H9 (cell line): ENCODE measurements around the gene CCDC137. TPM values are rescaled to one million over a fixed set of nuclear protein-coding genes. Genes with fewer than 3 reads are reported as not detected.
A peak's percentile ranks its signal among the peaks of the same experiment; 100 is the strongest.

Experiments used
- DNase-seq: peaks from one replicate; pipeline ENCODE4 v3.0.0-alpha.2; 2017
- H2AFZ ChIP-seq: one replicate; pipeline ENCODE4 v1.6.1; 2013; ENCODE audit warnings: mild to moderate bottlenecking, low read length, control low read depth, moderate library complexity
- H2AK5ac ChIP-seq: 2 replicates; pipeline ENCODE4 v1.6.1; 2013; ENCODE audit warnings: low read length, control low read depth, mixed read lengths; ENCODE audit not compliant: insufficient read length
- H2BK120ac ChIP-seq: one replicate; pipeline ENCODE4 v1.6.1; 2013; ENCODE audit warnings: low read depth, mild to moderate bottlenecking, low read length, control low read depth, inconsistent platforms; ENCODE audit not compliant: poor library complexity, severe bottlenecking
- H2BK12ac ChIP-seq: 2 replicates; pipeline ENCODE4 v1.6.1; 2013; ENCODE audit warnings: low read length, control low read depth, mixed read lengths, low read depth; ENCODE audit not compliant: insufficient read length
- H2BK15ac ChIP-seq: 2 replicates; pipeline ENCODE4 v1.6.1; 2013; ENCODE audit warnings: low read depth, low read length, control low read depth
- H2BK20ac ChIP-seq: one replicate; pipeline ENCODE4 v1.6.1; 2013; ENCODE audit warnings: low read depth, mild to moderate bottlenecking, low read length, control low read depth, inconsistent platforms; ENCODE audit not compliant: poor library complexity, severe bottlenecking
- H2BK5ac ChIP-seq: 2 replicates; pipeline ENCODE4 v1.6.1; 2013; ENCODE audit warnings: low read length, control low read depth, mixed read lengths; ENCODE audit not compliant: insufficient read length
- H3K14ac ChIP-seq: 2 replicates; pipeline ENCODE4 v1.6.1; 2013; ENCODE audit warnings: low read length, control low read depth; ENCODE audit not compliant: insufficient read depth
- H3K18ac ChIP-seq: 2 replicates; pipeline ENCODE4 v1.6.1; 2013; ENCODE audit warnings: low read depth, mild to moderate bottlenecking, mixed read lengths, low read length, control low read depth; ENCODE audit not compliant: insufficient read length
- H3K23ac ChIP-seq: 2 replicates; pipeline ENCODE4 v1.6.1; 2013; ENCODE audit warnings: low read length, control low read depth, mixed read lengths, low read depth; ENCODE audit not compliant: insufficient read length
- H3K23me2 ChIP-seq: 2 replicates; pipeline ENCODE4 v1.6.1; 2013; ENCODE audit warnings: low read depth, mild to moderate bottlenecking, mixed read lengths, low read length, control low read depth; ENCODE audit not compliant: insufficient read length, poor library complexity, severe bottlenecking
- H3K27ac ChIP-seq: 2 replicates; pipeline ENCODE4 v1.5.1; 2013; ENCODE audit warnings: low read length, control low read depth, mixed read lengths, low read depth; ENCODE audit not compliant: insufficient read length
- H3K27me3 ChIP-seq: 2 replicates; pipeline ENCODE4 v1.6.1; 2013; ENCODE audit warnings: low read length, control low read depth, inconsistent platforms; ENCODE audit not compliant: insufficient read depth
- H3K4ac ChIP-seq: 2 replicates; pipeline ENCODE4 v1.6.1; 2013; ENCODE audit warnings: low read depth, mild to moderate bottlenecking, control low read depth, inconsistent platforms, low read length, moderate library complexity
- H3K4me1 ChIP-seq: 2 replicates; pipeline ENCODE4 v1.6.1; 2013; ENCODE audit warnings: low read length, control low read depth, inconsistent platforms; ENCODE audit not compliant: insufficient read depth
- H3K4me2 ChIP-seq: 2 replicates; pipeline ENCODE4 v1.6.1; 2013; ENCODE audit warnings: low read length, control low read depth, mixed read lengths; ENCODE audit not compliant: insufficient read length, insufficient read depth
- H3K56ac ChIP-seq: 2 replicates; pipeline ENCODE4 v1.6.1; 2013; ENCODE audit warnings: low read depth, mild to moderate bottlenecking, mixed read lengths, low read length, control low read depth; ENCODE audit not compliant: insufficient read length
- H3K79me1 ChIP-seq: 2 replicates; pipeline ENCODE4 v1.6.1; 2013; ENCODE audit warnings: low read depth, mild to moderate bottlenecking, moderate library complexity, low read length, control low read depth, inconsistent platforms; ENCODE audit not compliant: insufficient read depth, poor library complexity, severe bottlenecking
- H3K79me2 ChIP-seq: 2 replicates; pipeline ENCODE4 v1.6.1; 2013; ENCODE audit warnings: low read length, control low read depth, inconsistent platforms; ENCODE audit not compliant: insufficient read depth
- H3K9ac ChIP-seq: 2 replicates; pipeline ENCODE4 v1.6.1; 2013; ENCODE audit warnings: low read length, control low read depth, mixed read lengths; ENCODE audit not compliant: insufficient read length; ENCODE audit errors: extremely low read depth
- H3K9me3 ChIP-seq: one replicate; pipeline ENCODE4 v1.6.1; 2013; ENCODE audit warnings: low read depth, low read length, inconsistent platforms; ENCODE audit not compliant: control insufficient read depth
- H3T11ph ChIP-seq: one replicate; pipeline ENCODE4 v1.6.1; 2013; ENCODE audit warnings: mild to moderate bottlenecking, low read length, control low read depth, inconsistent platforms
- H4K20me1 ChIP-seq: one replicate; pipeline ENCODE4 v1.6.1; 2013; ENCODE audit not compliant: control insufficient read depth, insufficient read length, insufficient read depth
- H4K5ac ChIP-seq: 2 replicates; pipeline ENCODE4 v1.6.1; 2013; ENCODE audit warnings: low read depth, mild to moderate bottlenecking, mixed read lengths, low read length, control low read depth; ENCODE audit not compliant: insufficient read length
- H4K8ac ChIP-seq: replicated peaks from 2 replicates; pipeline ENCODE4 v1.6.1; 2013; ENCODE audit warnings: low read length, control low read depth, mixed read lengths, low read depth; ENCODE audit not compliant: insufficient read length
- H4K91ac ChIP-seq: 2 replicates; pipeline ENCODE4 v1.6.1; 2013; ENCODE audit warnings: low read depth, mild to moderate bottlenecking, moderate library complexity, mixed read lengths, low read length, control low read depth; ENCODE audit not compliant: insufficient read length
- H3K27ac Mint-ChIP-seq, 3 experiments: 2 replicates in 2 of 3; 3 replicates in 1 of 3; pipeline ENCODE4 v1.8.0; 2020 to 2021; ENCODE audit warnings: mixed read lengths in 3 of 3, mild to moderate bottlenecking in 1 of 3, moderate library complexity in 1 of 3
- H3K27me3 Mint-ChIP-seq: 2 replicates; pipeline ENCODE4 v1.8.0; 2021; ENCODE audit warnings: low read depth, mild to moderate bottlenecking, moderate library complexity, mixed read lengths
- H3K36me3 Mint-ChIP-seq, 3 experiments: 2 replicates in 2 of 3; 3 replicates in 1 of 3; pipeline ENCODE4 v1.8.0; 2020 to 2021; ENCODE audit warnings: low read depth in 3 of 3, mixed read lengths in 3 of 3; ENCODE audit not compliant: insufficient read depth in 1 of 3
- H3K4me1 Mint-ChIP-seq, 2 experiments: 2 replicates each; pipeline ENCODE4 v1.8.0; 2020; ENCODE audit warnings: mixed read lengths in 2 of 2
- H3K4me3 Mint-ChIP-seq, 2 experiments: 2 replicates in 1 of 2; 3 replicates in 1 of 2; pipeline ENCODE4 v1.8.0; 2020 to 2021; ENCODE audit warnings: mild to moderate bottlenecking in 2 of 2, mixed read lengths in 2 of 2, moderate library complexity in 1 of 2
- H3K9me3 Mint-ChIP-seq, 2 experiments: 2 replicates in 1 of 2; 3 replicates in 1 of 2; pipeline ENCODE4 v1.8.0; 2020; ENCODE audit warnings: mild to moderate bottlenecking in 2 of 2, mixed read lengths in 2 of 2, moderate library complexity in 1 of 2
- CTCF ChIP-seq: fragments of 200-600 bp; sonication (generic); conservative IDR thresholded peaks from 3 replicates; pipeline ENCODE4 v1.8.0; 2021; ENCODE audit warnings: antibody characterized with exemption, mild to moderate bottlenecking
- WGBS: extraction: QIAGEN DNeasy Blood & Tissue Kit; methylation state at CpG from one replicate; pipeline ENCODE4 v1.1.7; 2013; ENCODE audit warnings: missing lambda C conversion rate, low lambda C conversion rate, mixed read lengths; ENCODE audit not compliant: insufficient read length; ENCODE audit errors: extremely low coverage; 5-methylcytosine and 5-hydroxymethylcytosine counted together
- total RNA-seq: library from RNA; stranded (reverse); gene quantifications from 2 replicates; pipeline ENCODE4 v1.2.1, GENCODE V29; 2021

Gene CCDC137
- total RNA-seq, 1 experiment from 2014 or later: 60.8 TPM

DNA sequence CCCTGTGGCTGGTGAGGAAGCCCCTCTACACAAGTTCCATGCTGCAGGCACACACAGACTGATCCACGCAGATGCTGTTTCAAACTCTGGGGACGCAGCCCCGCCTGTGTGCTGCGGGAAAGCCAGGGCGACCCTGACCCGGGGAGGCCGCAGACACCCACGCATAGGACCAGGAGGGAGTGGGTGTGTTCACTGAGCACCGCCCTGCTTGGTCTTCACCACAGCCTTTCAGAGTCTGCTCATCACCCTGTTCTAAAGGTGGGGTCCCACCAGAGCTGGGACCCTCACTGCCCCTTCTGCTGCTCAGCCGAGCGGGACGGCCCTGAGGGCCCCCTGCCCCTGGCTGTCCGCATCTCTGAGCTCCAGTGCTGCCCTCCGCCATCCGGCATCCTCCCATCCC, 22.0 kb upstream of the CCDC137 start:
- H3K4ac ChIP-seq: no peak overlapping the region
- no peak overlapping the region for H3T11ph ChIP-seq
- no peak overlapping the region for H3K9ac ChIP-seq
- peak overlapping the region in 2 of 3 experiments; percentile 51 to 91; a peak in 2 of 7 replicates for H3K27ac Mint-ChIP-seq
- H3K79me2 ChIP-seq: no peaks in the 10 kb centered on the region
- no peak overlapping the region for H4K8ac ChIP-seq
- H2AFZ ChIP-seq: no peak overlapping the region
- no peak overlapping the region for H2BK5ac ChIP-seq
- no peaks in the 10 kb centered on the region; the same call in 1 of the 2 replicates for H3K27me3 Mint-ChIP-seq
- H3K9me3 ChIP-seq: no peaks in the 10 kb centered on the region
- H3K4me2 ChIP-seq: no peak overlapping the region
- H4K20me1 ChIP-seq: no peaks in the 10 kb centered on the region
- no peak overlapping the region for H3K56ac ChIP-seq
- no peak for TF ChIP-seq CTCF
- H3K18ac ChIP-seq: no peak overlapping the region
- H2BK20ac ChIP-seq: no peak overlapping the region
- H2AK5ac ChIP-seq: no peak overlapping the region
- H3K4me3 Mint-ChIP-seq: no peak overlapping the region
- H3K9me3 Mint-ChIP-seq: no peaks in the 10 kb centered on the region; a peak in 1 of 5 replicates
- no peak overlapping the region for H4K5ac ChIP-seq
- H3K4me1 Mint-ChIP-seq: peaks cover 3 to 4% of the 10 kb centered on the region in 2 experiments; a peak in 2 of 4 replicates
- H2BK15ac ChIP-seq: no peak overlapping the region
- no peak overlapping the region for H2BK120ac ChIP-seq
- no peaks in the 10 kb centered on the region for H3K23me2 ChIP-seq
- no peak for DNase-seq
- no peaks in the 10 kb centered on the region; the same call in 1 of the 2 replicates for H3K27me3 ChIP-seq
- no peak overlapping the region for H4K91ac ChIP-seq
- no peaks in the 10 kb centered on the region for H3K36me3 Mint-ChIP-seq
- H3K79me1 ChIP-seq: no peaks in the 10 kb centered on the region
- H2BK12ac ChIP-seq: no peak overlapping the region
- WGBS: no CpG with 5 or more reads among the region's 15 CpGs
- no peak overlapping the region for H3K14ac ChIP-seq
- H3K4me1 ChIP-seq: no peaks in the 10 kb centered on the region
- no peak overlapping the region for H3K23ac ChIP-seq
- no peak overlapping the region for H3K27ac ChIP-seq
